Endothelial cell of umbilical vein (primary cell): ENCODE results near the gene C5AR2. TPM values are rescaled to one million over a fixed set of nuclear protein-coding genes. Genes with fewer than 3 reads are reported as not detected.

Experiments used
- BruUV-seq: library from RNA; stranded (reverse); fragments of 400-500 nt; replicated peaks from 2 replicates; lab custom pipeline; 2021; lab: Mats Ljungman, UMichigan
- CTCF ChIA-PET: fragments of 300-600, 350-600 bp; sonication (Branson Sonifier 250); formaldehyde crosslinking; loops from one replicate; lab custom pipeline; 2021; ENCODE audit warnings: antibody characterized with exemption, inconsistent platforms; lab: Charles Lee
- POLR2A ChIA-PET: fragments of 300-600, 350-600 bp; sonication (Branson Sonifier 250); formaldehyde crosslinking; loops from one replicate; lab custom pipeline; 2021; ENCODE audit warnings: antibody characterized with exemption, inconsistent platforms; lab: Charles Lee
- DNase-seq: peaks from one replicate; pipeline ENCODE4 v3.0.0-alpha.2; 2011; ENCODE audit warnings: low read depth, low spot score
- FAIRE-seq: peaks from 2 replicates; lab custom pipeline; 2011; peaks lifted over from hg19 to GRCh38; lab: Jason Lieb, UNC
- H2AFZ ChIP-seq: 2 replicates; pipeline ENCODE4 v1.6.0; 2012; ENCODE audit warnings: low read depth, low read length, control low read depth, inconsistent platforms
- H3K27ac ChIP-seq: 2 replicates; pipeline ENCODE4 v1.5.1; 2011; ENCODE audit warnings: low read depth, mild to moderate bottlenecking, control low read depth, low read length, moderate library complexity; ENCODE audit not compliant: insufficient read depth
- H3K27me3 ChIP-seq, 2 experiments: 2 replicates each; pipeline versions ENCODE4 v1.6.0 to v1.6.1; 2011; ENCODE audit warnings: low read length in 2 of 2, mixed read lengths in 1 of 2; ENCODE audit not compliant: control insufficient read depth in 2 of 2, insufficient read depth in 2 of 2
- H3K36me3 ChIP-seq, 2 experiments: 2 replicates in 1 of 2; 3 replicates in 1 of 2; pipeline ENCODE4 v1.5.1; 2011; ENCODE audit warnings: low read length in 2 of 2, mild to moderate bottlenecking in 1 of 2, moderate library complexity in 1 of 2; ENCODE audit not compliant: control insufficient read depth in 2 of 2, insufficient read depth in 2 of 2; ENCODE audit errors: extremely low read depth in 1 of 2
- H3K4me1 ChIP-seq: 3 replicates; pipeline ENCODE4 v1.5.1; 2011; ENCODE audit warnings: mild to moderate bottlenecking, low read length; ENCODE audit not compliant: control insufficient read depth, insufficient read depth; ENCODE audit errors: extremely low read depth
- H3K4me2 ChIP-seq: 2 replicates; pipeline ENCODE4 v1.6.1; 2011; ENCODE audit warnings: low read length, control low read depth, mixed read lengths; ENCODE audit not compliant: insufficient read depth
- H3K4me3 ChIP-seq, 3 experiments: fragments of 200-600 bp in 1 of 3; sonication (generic), shearing (Covaris generic) in 1 of 3; replicated peaks in 1 of 3; 2 replicates each; pipeline ENCODE4 v1.5.1; 2011 to 2016; ENCODE audit warnings: control low read depth in 3 of 3, low read length in 3 of 3, mild to moderate bottlenecking in 2 of 3, inconsistent platforms in 1 of 3, low read depth in 1 of 3, moderate library complexity in 1 of 3; ENCODE audit not compliant: insufficient read depth in 1 of 3
- H3K79me2 ChIP-seq: 2 replicates; pipeline ENCODE4 v1.6.0; 2012; ENCODE audit warnings: low read length, inconsistent platforms; ENCODE audit not compliant: control insufficient read depth, insufficient read depth
- H3K9ac ChIP-seq: replicated peaks from 2 replicates; pipeline ENCODE3; 2011; ENCODE audit warnings: low read length, control low read depth; ENCODE audit not compliant: insufficient read depth; ENCODE audit errors: extremely low read depth
- H3K9me1 ChIP-seq: replicated peaks from 3 replicates; pipeline ENCODE4 v1.6.0; 2011; ENCODE audit warnings: mild to moderate bottlenecking, low read length; ENCODE audit not compliant: control insufficient read depth, insufficient read depth; ENCODE audit errors: extremely low read depth
- H3K9me3 ChIP-seq: replicated peaks from 2 replicates; pipeline ENCODE4 v1.5.1; 2012; ENCODE audit warnings: low read length, inconsistent platforms; ENCODE audit not compliant: control insufficient read depth, insufficient read depth
- H4K20me1 ChIP-seq: replicated peaks from 2 replicates; pipeline ENCODE3; 2011; ENCODE audit warnings: mild to moderate bottlenecking, low read length; ENCODE audit not compliant: control insufficient read depth, insufficient read depth; ENCODE audit errors: extremely low read depth
- CTCF ChIP-seq, 2 donors: IDR thresholded peaks; 1 replicate in 1 of 2; 2 replicates in 1 of 2; pipeline ENCODE4 v1.5.1; 2011; ENCODE audit warnings: low read length in 2 of 2, mild to moderate bottlenecking in 2 of 2, moderate library complexity in 2 of 2, control low read depth in 1 of 2, inconsistent platforms in 1 of 2, low read depth in 1 of 2; ENCODE audit not compliant: insufficient read depth in 1 of 2; ENCODE audit errors: extremely low read depth in 1 of 2
- EZH2 ChIP-seq: IDR thresholded peaks from 2 replicates; pipeline ENCODE4 v1.6.1; 2012; ENCODE audit warnings: borderline replicate concordance, low read depth, mild to moderate bottlenecking, moderate library complexity, low read length, inconsistent platforms; ENCODE audit not compliant: severe bottlenecking
- FOS ChIP-seq: IDR thresholded peaks from 2 replicates; pipeline ENCODE4 v1.6.1; 2011; ENCODE audit warnings: mild to moderate bottlenecking, low read length, moderate library complexity, borderline replicate concordance; ENCODE audit not compliant: insufficient read depth
- GATA2 ChIP-seq: IDR thresholded peaks from 2 replicates; pipeline ENCODE4 v1.7.0; 2011; ENCODE audit warnings: low read depth, mild to moderate bottlenecking, moderate library complexity, mixed read lengths, low read length; ENCODE audit not compliant: insufficient read length, insufficient read depth
- JUN ChIP-seq: IDR thresholded peaks from 2 replicates; pipeline ENCODE4 v1.6.1; 2011; ENCODE audit warnings: borderline replicate concordance, low read depth; ENCODE audit not compliant: insufficient read length, insufficient read depth
- MAX ChIP-seq: IDR thresholded peaks from 2 replicates; pipeline ENCODE4 v1.6.1; 2011; ENCODE audit not compliant: insufficient read depth, insufficient read length
- MYC ChIP-seq: IDR thresholded peaks from one replicate; pipeline ENCODE4 v1.6.1; 2011; ENCODE audit warnings: mild to moderate bottlenecking, low read depth, low read length
- POLR2A ChIP-seq: IDR thresholded peaks from 2 replicates; pipeline ENCODE4 v1.6.1; 2012; ENCODE audit warnings: low read depth, mild to moderate bottlenecking, control low read depth, low read length
- POLR2AphosphoS5 ChIP-seq: IDR thresholded peaks from 2 replicates; pipeline ENCODE4 v1.6.1; 2012; ENCODE audit warnings: low read depth, mild to moderate bottlenecking, control low read depth, low read length, moderate library complexity; ENCODE audit not compliant: insufficient read depth
- dilution Hi-C: fragments of 300-500 bp; cut with MboI; formaldehyde crosslinking; loops from one replicate; pipeline ENCODE4 v1.15.0; 2019; ENCODE audit warnings: low sequenced_read_pairs; ENCODE audit not compliant: extremely low pct_ligation_motif_present
- intact Hi-C: fragments of 100-400 bp; cut with micrococcal nuclease; formaldehyde crosslinking; loops from one replicate; pipeline ENCODE4 v1.10.0; 2022
- polyA plus RNA-seq, 4 experiments: library from polyadenylated mRNA; depleted of rRNA in 3 of 4; stranded (reverse) in 3 of 4; unstranded in 1 of 4; fragments of >200 nt; gene quantifications; 2 replicates each; pipeline versions ENCODE4 v1.2.1 to v1.2.3, GENCODE V29; 2011 to 2012; ENCODE audit warnings: missing spikeins in 1 of 4
- total RNA-seq: library from RNA; stranded (reverse); gene quantifications from 2 replicates; pipeline ENCODE4 v1.2.3, GENCODE V29; 2021

C5AR2 gene
- total and polyA plus RNA-seq, 2 donors (not counting 3 experiments of a cell fraction or from before 2014, with no cell fraction given), result not detected

DNA sequence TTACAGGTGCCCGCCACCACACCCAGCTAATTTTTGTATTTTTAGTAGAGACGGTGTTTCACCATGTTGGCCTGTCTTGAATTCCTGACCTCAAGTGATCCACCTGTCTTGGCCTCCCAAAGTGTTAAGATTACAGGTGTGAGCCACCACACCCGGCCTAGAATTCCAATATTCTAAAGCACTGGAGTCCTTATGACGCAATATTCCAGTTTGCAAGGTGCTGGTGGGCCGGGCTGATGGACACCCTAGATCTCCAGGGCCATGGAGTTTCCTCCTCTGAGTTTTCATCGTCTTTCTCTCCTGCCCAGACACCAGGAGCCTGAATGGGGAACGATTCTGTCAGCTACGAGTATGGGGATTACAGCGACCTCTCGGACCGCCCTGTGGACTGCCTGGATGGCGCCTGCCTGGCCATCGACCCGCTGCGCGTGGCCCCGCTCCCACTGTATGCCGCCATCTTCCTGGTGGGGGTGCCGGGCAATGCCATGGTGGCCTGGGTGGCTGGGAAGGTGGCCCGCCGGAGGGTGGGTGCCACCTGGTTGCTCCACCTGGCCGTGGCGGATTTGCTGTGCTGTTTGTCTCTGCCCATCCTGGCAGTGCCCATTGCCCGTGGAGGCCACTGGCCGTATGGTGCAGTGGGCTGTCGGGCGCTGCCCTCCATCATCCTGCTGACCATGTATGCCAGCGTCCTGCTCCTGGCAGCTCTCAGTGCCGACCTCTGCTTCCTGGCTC, 8.7 kb downstream of the C5AR2 start:
- CTCF ChIA-PET, result interaction anchor here (1.5 to 1.6 kb wide), 2 partner anchors 8 to 51 kb away, joined by 3 to 9 read pairs; partner anchors contain the start of gene DHX34
- Histone ChIP-seq H3K9me1 (no peaks in the 10 kb centered on the region), H3K27ac (no peak overlapping the region), H3K4me3 (no peak overlapping the region), H3K79me2 (no peaks in the 10 kb centered on the region), H3K9ac (no peak overlapping the region), H2AFZ (no peak overlapping the region), H3K9me3 (no peaks in the 10 kb centered on the region), H3K27me3 (no peaks in the 10 kb centered on the region), H3K4me1 (no peaks in the 10 kb centered on the region), H3K36me3 (no peaks in the 10 kb centered on the region), H3K4me2 (no peak overlapping the region), H4K20me1 (no peaks in the 10 kb centered on the region)
- dilution Hi-C loops, result no loop called here
- no peak for DNase-seq
- no TSS peak for BruUV-seq
- no peak for TF ChIP-seq POLR2A
- TF ChIP-seq MAX, result no peak
- no peak for TF ChIP-seq GATA2
- no peak for TF ChIP-seq EZH2
- TF ChIP-seq FOS, result no peak
- TF ChIP-seq JUN, result no peak
- no peak for TF ChIP-seq CTCF (IDR thresholded peaks at IDR 0.05; ENCODE audit: extremely low read depth in 1 of 2, insufficient read depth in 1 of 2, low read depth in 1 of 2, low read length in 2 of 2)
- TF ChIP-seq MYC, result no peak
- TF ChIP-seq POLR2AphosphoS5, result no peak
- intact Hi-C loops, result no loop called here
- POLR2A ChIA-PET, result no interaction called here
- FAIRE-seq, result no peak
